ENCODE data around the gene HDAC4.

DNA sequence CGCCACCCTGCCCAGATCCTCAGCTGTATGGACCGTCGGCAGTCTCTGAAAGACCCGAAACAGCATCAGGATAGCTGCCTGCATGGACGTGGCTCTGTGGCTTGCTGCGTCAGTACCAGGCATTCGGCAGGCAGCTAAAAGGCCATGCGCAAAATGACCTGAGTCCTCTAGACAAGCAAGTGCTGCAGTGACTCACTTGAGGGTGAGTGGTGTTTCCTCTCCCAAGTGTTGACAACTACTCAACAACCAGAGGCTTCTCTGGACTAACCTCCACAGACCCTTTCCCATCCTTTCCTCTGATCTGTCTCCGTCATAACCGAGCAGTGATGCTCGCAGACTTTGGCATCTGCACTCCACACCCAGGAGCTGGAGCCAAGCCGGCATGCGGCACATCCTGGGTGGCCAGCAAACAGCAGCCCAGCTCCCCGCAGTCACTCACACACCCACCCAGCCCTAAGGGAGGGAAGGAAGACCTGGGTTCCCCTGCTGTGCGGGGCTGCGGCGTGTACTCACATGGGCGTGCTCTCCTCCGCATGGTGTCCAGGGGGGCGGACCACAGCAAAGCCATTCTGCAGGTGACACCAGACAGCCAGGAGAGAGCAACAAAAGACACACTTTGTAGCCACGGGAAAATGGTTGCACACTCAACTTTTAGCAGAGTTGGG lies 313.6 kb downstream of the HDAC4 start:
- TF ChIP-seq CTCF (IDR thresholded peaks at IDR 0.05): no peak
- TF ChIP-seq EP300 (IDR thresholded peaks at IDR 0.05): no peak
- TF ChIP-seq POLR2A (IDR thresholded peaks at IDR 0.05): no peak
